ENCODE data around the gene NPHP4. TPM values are rescaled to one million over a fixed set of nuclear protein-coding genes. Genes with fewer than 3 reads are reported as not detected.

Gene NPHP4
- total and polyA plus RNA-seq, 2 donors (not counting 3 experiments of a cell fraction or from before 2014, with no cell fraction given), result 4.4 to 11.7 TPM

DNA sequence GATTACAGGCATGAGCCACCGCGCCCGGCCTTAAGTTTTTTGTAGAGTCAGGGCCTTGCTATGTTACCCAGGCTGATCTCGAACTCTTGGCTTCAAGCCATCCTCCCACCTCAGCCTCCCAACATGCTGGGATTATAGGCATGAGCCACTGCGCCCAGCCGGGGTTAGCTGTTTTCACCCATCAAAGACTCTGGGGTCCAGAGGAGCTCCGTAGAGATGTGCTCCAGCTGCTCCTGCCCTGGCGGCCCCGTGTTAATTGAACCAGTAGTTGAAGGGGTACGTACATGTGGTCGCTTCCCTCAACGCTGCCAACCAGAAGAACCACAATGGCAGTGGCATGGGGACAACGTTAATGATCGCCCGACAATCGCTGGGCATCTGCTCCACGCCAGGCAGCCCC lies 72.0 kb downstream of the NPHP4 start:
- no peaks in the 10 kb centered on the region for H4K20me1 ChIP-seq (replicated peaks; ENCODE audit: control insufficient read depth, extremely low read depth, insufficient read depth, low read length)
- H3K4me3 ChIP-seq (replicated peaks in 1 of 3; ENCODE audit: insufficient read depth in 1 of 3, low read depth in 1 of 3, low read length in 3 of 3), result no peak overlapping the region
- no TSS peak for BruUV-seq (replicated peaks)
- no peaks in the 10 kb centered on the region for H3K9me1 ChIP-seq (replicated peaks; ENCODE audit: control insufficient read depth, extremely low read depth, insufficient read depth, low read length)
- no peaks in the 10 kb centered on the region for H3K79me2 ChIP-seq (ENCODE audit: control insufficient read depth, insufficient read depth, low read length)
- intact Hi-C loops (cut with micrococcal nuclease) (no loop called here), dilution Hi-C loops (cut with MboI; ENCODE audit: extremely low pct_ligation_motif_present, low sequenced_read_pairs) (no loop called here)
- no peak overlapping the region for H3K27ac ChIP-seq (ENCODE audit: insufficient read depth, low read depth, low read length)
- no peaks in the 10 kb centered on the region for H3K9me3 ChIP-seq (replicated peaks; ENCODE audit: control insufficient read depth, insufficient read depth, low read length)
- no peak for DNase-seq (ENCODE audit: low read depth, low spot score)
- no peak overlapping the region for H2AFZ ChIP-seq (ENCODE audit: low read depth, low read length)
- ChIA-PET CTCF (interaction anchor here (1.6 kb wide), 1 partner anchor 9 kb away, joined by 3 read pairs; no protein-coding TSS in a partner anchor), POLR2A (no interaction called here)
- H3K9ac ChIP-seq (replicated peaks; ENCODE audit: extremely low read depth, insufficient read depth, low read length), result no peak overlapping the region
- TF ChIP-seq, protein P1, sequence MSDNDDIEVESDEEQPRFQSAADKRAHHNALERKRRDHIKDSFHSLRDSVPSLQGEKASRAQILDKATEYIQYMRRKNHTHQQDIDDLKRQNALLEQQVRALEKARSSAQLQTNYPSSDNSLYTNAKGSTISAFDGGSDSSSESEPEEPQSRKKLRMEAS (IDR thresholded peaks at IDR 0.05; ENCODE audit: insufficient read depth, insufficient read length), result no peak
- TF ChIP-seq JUN (IDR thresholded peaks at IDR 0.05; ENCODE audit: borderline replicate concordance, insufficient read depth, insufficient read length, low read depth), result no peak
- no peak for TF ChIP-seq POLR2AphosphoS5 (IDR thresholded peaks at IDR 0.05; ENCODE audit: insufficient read depth, low read depth, low read length)
- TF ChIP-seq FOS (IDR thresholded peaks at IDR 0.05; ENCODE audit: borderline replicate concordance, insufficient read depth, low read length), result no peak
- no peak for TF ChIP-seq CTCF (IDR thresholded peaks at IDR 0.05; ENCODE audit: extremely low read depth in 1 of 2, insufficient read depth in 1 of 2, low read depth in 1 of 2, low read length in 2 of 2)
- no peak for TF ChIP-seq POLR2A (IDR thresholded peaks at IDR 0.05; ENCODE audit: low read depth, low read length)
- TF ChIP-seq EZH2 (IDR thresholded peaks at IDR 0.05; ENCODE audit: borderline replicate concordance, low read depth, low read length, severe bottlenecking), result no peak
- TF ChIP-seq MYC (IDR thresholded peaks at IDR 0.05; ENCODE audit: low read depth, low read length), result no peak
- no peak for TF ChIP-seq GATA2 (IDR thresholded peaks at IDR 0.05; ENCODE audit: insufficient read depth, insufficient read length, low read depth, low read length)
- H3K36me3 ChIP-seq (ENCODE audit: control insufficient read depth in 2 of 2, extremely low read depth in 1 of 2, insufficient read depth in 2 of 2, low read length in 2 of 2), result no peaks in the 10 kb centered on the region
- FAIRE-seq, result no peak
- H3K27me3 ChIP-seq (ENCODE audit: control insufficient read depth in 2 of 2, insufficient read depth in 2 of 2, low read length in 2 of 2), result no peaks in the 10 kb centered on the region
- H3K4me1 ChIP-seq (ENCODE audit: control insufficient read depth, extremely low read depth, insufficient read depth, low read length), result no peaks in the 10 kb centered on the region
- H3K4me2 ChIP-seq (ENCODE audit: insufficient read depth, low read length), result no peak overlapping the region

Data from endothelial cell of umbilical vein (primary cell).